Panc1 (cell line): ENCODE results near the gene GPHN. TPM values are rescaled to one million over a fixed set of nuclear protein-coding genes. Genes with fewer than 3 reads are reported as not detected.

ENCODE experiments used
- ATAC-seq: fragments of 200-7000 bp; cut with Tn5 transposase; 2 replicates; pipeline ENCODE4 v1.9.1; 2020; ENCODE audit warnings: mild to moderate bottlenecking, moderate library complexity
- BruUV-seq: library from RNA; stranded (reverse); fragments of 400-500 nt; replicated peaks from 2 replicates; lab custom pipeline; 2021; lab: Mats Ljungman, UMichigan
- CTCF ChIA-PET: fragments of 300-600 bp; sonication (Branson Sonifier 250); formaldehyde crosslinking; loops from one replicate; lab custom pipeline; 2022; ENCODE audit warnings: antibody characterized with exemption; lab: Charles Lee
- POLR2A ChIA-PET: fragments of 300-600 bp; sonication (Branson Sonifier 250); formaldehyde crosslinking; loops from one replicate; lab custom pipeline; 2022; ENCODE audit warnings: antibody characterized with exemption; lab: Charles Lee
- DNase-seq: peaks from one replicate; pipeline ENCODE4 v3.0.0-alpha.2; 2010; ENCODE audit warnings: low read depth, low spot score
- H3K27ac ChIP-seq: 2 replicates; pipeline ENCODE4 v1.5.1; 2011; ENCODE audit warnings: mild to moderate bottlenecking, low read length, inconsistent platforms
- H3K27me3 ChIP-seq: fragments of 200-500 bp; sonication (Bioruptor generic); 2 replicates; pipeline ENCODE4 v1.6.0; 2014; ENCODE audit warnings: low read length, inconsistent platforms; ENCODE audit not compliant: control insufficient read depth, insufficient read depth
- H3K36me3 ChIP-seq: fragments of 200-500 bp; sonication (Bioruptor generic); 2 replicates; pipeline ENCODE4 v1.5.1; 2014; ENCODE audit warnings: inconsistent platforms, mild to moderate bottlenecking, low read length, moderate library complexity; ENCODE audit not compliant: control insufficient read depth, insufficient read depth
- H3K4me1 ChIP-seq: 2 replicates; pipeline ENCODE4 v1.5.1; 2011; ENCODE audit warnings: inconsistent platforms, mild to moderate bottlenecking, low read length, moderate library complexity; ENCODE audit not compliant: control insufficient read depth, insufficient read depth
- H3K4me3 ChIP-seq, 2 experiments: 2 replicates each; pipeline ENCODE4 v1.5.1; 2011 to 2012; ENCODE audit warnings: low read depth in 2 of 2, low read length in 2 of 2, mild to moderate bottlenecking in 2 of 2, inconsistent platforms in 1 of 2, moderate library complexity in 1 of 2
- H3K9me3 ChIP-seq: fragments of 200-500 bp; sonication (Bioruptor generic); 2 replicates; pipeline ENCODE4 v1.5.1; 2014; ENCODE audit warnings: low read depth, mild to moderate bottlenecking, inconsistent platforms, low read length, moderate library complexity; ENCODE audit not compliant: control insufficient read depth, insufficient read depth
- POLR2AphosphoS5 ChIP-seq: IDR thresholded peaks from 2 replicates; pipeline ENCODE4 v1.6.1; 2012; ENCODE audit warnings: mild to moderate bottlenecking, low read depth, low read length, moderate library complexity
- SIN3A ChIP-seq: IDR thresholded peaks from 2 replicates; pipeline ENCODE4 v1.6.1; 2012; ENCODE audit warnings: low read depth, mild to moderate bottlenecking, low read length, moderate library complexity, borderline replicate concordance; ENCODE audit not compliant: insufficient read depth
- TCF7L2 ChIP-seq: IDR thresholded peaks from 2 replicates; pipeline ENCODE4 v1.6.1; 2011; ENCODE audit warnings: mild to moderate bottlenecking, low read depth, low read length, inconsistent platforms
- in situ Hi-C: cut with HindIII; loops from 2 replicates; pipeline ENCODE4 v1.10.0; 2016; ENCODE audit warnings: low sequenced_read_pairs, low pct_unique_long_range_greater_than_20kb
- intact Hi-C: fragments of 100-400 bp; cut with micrococcal nuclease; formaldehyde crosslinking; loops from one replicate; pipeline ENCODE4 v1.10.0; 2022; ENCODE audit not compliant: unreplicated experiment
- total RNA-seq: library from RNA; stranded (reverse); gene quantifications from one replicate; pipeline ENCODE4 v1.2.1, GENCODE V29; 2021; ENCODE audit not compliant: unreplicated experiment
- TF ChIP-seq, protein P1 (sequence below), 2 experiments: IDR thresholded peaks; 2 replicates each; pipeline ENCODE4 v1.6.1; 2011 to 2012; ENCODE audit warnings: low read depth in 2 of 2, control low read depth in 1 of 2, low read length in 1 of 2, mild to moderate bottlenecking in 1 of 2, moderate library complexity in 1 of 2; ENCODE audit not compliant: insufficient read depth in 1 of 2
- TF ChIP-seq, protein P2 (sequence below): fragments of 450-650 bp; IDR thresholded peaks from 2 replicates; pipeline ENCODE4 v1.5.1; 2017; ENCODE audit warnings: mild to moderate bottlenecking

Gene GPHN
- total RNA-seq, 1 experiment from 2014 or later, result 26.6 TPM

DNA sequence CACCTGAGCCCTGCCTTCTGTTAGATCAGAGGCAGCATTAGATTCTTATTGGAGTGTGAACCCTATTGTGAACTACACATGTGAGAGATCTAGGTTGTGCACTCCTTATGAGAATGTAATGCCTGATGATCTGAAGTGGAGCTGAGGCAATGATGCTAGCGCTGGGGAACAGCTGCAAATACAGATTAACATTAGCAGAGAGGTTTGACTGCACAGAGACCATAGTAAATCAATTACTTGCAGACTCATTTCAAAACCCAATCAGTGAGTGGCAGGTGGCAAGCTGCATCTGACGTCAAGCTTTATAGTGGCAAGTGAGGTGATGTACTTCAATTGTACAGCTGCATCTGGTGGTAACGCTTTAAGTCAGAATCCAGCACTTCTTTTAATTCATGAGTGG lies 141.6 kb downstream of the GPHN start:
- no peak for ATAC-seq

DNA sequence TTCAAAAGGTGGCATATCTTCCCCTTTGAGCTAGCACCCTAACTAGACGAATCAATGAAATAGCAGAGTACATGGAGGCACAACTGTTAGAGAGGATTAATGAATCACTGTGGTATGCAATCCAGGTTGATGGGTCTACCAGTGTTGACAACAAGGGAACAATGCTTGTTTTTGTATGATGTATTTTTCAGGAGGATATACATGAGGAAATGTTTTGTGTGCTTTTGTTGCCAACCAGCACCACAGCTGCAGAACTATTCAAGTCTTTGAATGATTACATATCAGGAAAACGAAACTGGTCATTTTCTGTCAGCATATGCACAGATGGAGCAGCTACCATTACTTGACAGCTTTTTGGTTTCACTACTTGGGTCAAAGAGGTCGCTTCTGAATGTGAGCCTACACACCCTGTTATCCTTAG lies 142.6 kb downstream of the GPHN start:
- H3K36me3 ChIP-seq, result no peaks in the 10 kb centered on the region
- intact Hi-C loops, result no loop called here
- TF ChIP-seq, protein P1, sequence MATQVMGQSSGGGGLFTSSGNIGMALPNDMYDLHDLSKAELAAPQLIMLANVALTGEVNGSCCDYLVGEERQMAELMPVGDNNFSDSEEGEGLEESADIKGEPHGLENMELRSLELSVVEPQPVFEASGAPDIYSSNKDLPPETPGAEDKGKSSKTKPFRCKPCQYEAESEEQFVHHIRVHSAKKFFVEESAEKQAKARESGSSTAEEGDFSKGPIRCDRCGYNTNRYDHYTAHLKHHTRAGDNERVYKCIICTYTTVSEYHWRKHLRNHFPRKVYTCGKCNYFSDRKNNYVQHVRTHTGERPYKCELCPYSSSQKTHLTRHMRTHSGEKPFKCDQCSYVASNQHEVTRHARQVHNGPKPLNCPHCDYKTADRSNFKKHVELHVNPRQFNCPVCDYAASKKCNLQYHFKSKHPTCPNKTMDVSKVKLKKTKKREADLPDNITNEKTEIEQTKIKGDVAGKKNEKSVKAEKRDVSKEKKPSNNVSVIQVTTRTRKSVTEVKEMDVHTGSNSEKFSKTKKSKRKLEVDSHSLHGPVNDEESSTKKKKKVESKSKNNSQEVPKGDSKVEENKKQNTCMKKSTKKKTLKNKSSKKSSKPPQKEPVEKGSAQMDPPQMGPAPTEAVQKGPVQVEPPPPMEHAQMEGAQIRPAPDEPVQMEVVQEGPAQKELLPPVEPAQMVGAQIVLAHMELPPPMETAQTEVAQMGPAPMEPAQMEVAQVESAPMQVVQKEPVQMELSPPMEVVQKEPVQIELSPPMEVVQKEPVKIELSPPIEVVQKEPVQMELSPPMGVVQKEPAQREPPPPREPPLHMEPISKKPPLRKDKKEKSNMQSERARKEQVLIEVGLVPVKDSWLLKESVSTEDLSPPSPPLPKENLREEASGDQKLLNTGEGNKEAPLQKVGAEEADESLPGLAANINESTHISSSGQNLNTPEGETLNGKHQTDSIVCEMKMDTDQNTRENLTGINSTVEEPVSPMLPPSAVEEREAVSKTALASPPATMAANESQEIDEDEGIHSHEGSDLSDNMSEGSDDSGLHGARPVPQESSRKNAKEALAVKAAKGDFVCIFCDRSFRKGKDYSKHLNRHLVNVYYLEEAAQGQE (IDR thresholded peaks at IDR 0.05; ENCODE audit: insufficient read depth in 1 of 2, low read depth in 2 of 2, low read length in 1 of 2), result no peak
- TF ChIP-seq POLR2AphosphoS5, result no peak
- no peak for TF ChIP-seq SIN3A
- TF ChIP-seq, protein P2, sequence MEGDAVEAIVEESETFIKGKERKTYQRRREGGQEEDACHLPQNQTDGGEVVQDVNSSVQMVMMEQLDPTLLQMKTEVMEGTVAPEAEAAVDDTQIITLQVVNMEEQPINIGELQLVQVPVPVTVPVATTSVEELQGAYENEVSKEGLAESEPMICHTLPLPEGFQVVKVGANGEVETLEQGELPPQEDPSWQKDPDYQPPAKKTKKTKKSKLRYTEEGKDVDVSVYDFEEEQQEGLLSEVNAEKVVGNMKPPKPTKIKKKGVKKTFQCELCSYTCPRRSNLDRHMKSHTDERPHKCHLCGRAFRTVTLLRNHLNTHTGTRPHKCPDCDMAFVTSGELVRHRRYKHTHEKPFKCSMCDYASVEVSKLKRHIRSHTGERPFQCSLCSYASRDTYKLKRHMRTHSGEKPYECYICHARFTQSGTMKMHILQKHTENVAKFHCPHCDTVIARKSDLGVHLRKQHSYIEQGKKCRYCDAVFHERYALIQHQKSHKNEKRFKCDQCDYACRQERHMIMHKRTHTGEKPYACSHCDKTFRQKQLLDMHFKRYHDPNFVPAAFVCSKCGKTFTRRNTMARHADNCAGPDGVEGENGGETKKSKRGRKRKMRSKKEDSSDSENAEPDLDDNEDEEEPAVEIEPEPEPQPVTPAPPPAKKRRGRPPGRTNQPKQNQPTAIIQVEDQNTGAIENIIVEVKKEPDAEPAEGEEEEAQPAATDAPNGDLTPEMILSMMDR, result no peak
- TF ChIP-seq TCF7L2, result no peak
- CTCF ChIA-PET, result no interaction called here
- no peaks in the 10 kb centered on the region for H3K27me3 ChIP-seq
- no peak overlapping the region for H3K27ac ChIP-seq
- BruUV-seq, result no TSS peak
- no peak overlapping the region for H3K4me3 ChIP-seq
- ATAC-seq, result no peak
- H3K9me3 ChIP-seq, result peaks cover 4% of the 10 kb centered on the region; the same call in 1 of the 2 replicates
- DNase-seq, result no peak
- POLR2A ChIA-PET, result no interaction called here
- in situ Hi-C loops, result no loop called here
- no peaks in the 10 kb centered on the region; the same call in 1 of the 2 replicates for H3K4me1 ChIP-seq

More for the DNA sequence above, 141.6 kb downstream of the GPHN start:
- no TSS peak for BruUV-seq
- Histone ChIP-seq H3K27ac (no peak overlapping the region), H3K27me3 (no peaks in the 10 kb centered on the region), H3K9me3 (no peaks in the 10 kb centered on the region), H3K4me3 (no peak overlapping the region), H3K36me3 (no peaks in the 10 kb centered on the region), H3K4me1 (no peaks in the 10 kb centered on the region; the same call in 1 of the 2 replicates)
- in situ Hi-C loops (no loop called here), intact Hi-C loops (no loop called here)
- ChIA-PET POLR2A (no interaction called here), CTCF (no interaction called here)
- TF ChIP-seq, protein P1 (IDR thresholded peaks at IDR 0.05; ENCODE audit: insufficient read depth in 1 of 2, low read depth in 2 of 2, low read length in 1 of 2), result no peak
- TF ChIP-seq, protein P2, result no peak
- no peak for TF ChIP-seq TCF7L2
- TF ChIP-seq POLR2AphosphoS5, result no peak
- no peak for TF ChIP-seq SIN3A
- no peak for DNase-seq
